ENCODE measurements around the gene NUBP1.

DNA sequence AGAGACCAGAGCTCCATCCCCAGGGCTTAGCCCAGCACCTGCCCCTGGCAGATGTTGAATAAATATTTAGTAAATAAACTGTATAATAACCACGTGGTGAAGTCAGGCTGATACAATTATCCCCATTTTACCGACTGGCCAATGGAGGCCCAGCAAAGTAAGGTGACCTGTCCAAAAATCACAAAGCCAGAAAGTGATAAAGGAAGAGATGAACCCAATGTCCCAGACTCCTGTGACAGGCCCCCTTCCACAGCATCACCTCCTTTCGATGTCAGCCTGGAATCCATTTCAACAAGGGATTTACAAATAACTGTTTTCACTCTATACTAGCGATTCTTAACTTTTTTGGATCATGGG, 69.4 kb downstream of the NUBP1 start:
- TF ChIP-seq, protein P1, sequence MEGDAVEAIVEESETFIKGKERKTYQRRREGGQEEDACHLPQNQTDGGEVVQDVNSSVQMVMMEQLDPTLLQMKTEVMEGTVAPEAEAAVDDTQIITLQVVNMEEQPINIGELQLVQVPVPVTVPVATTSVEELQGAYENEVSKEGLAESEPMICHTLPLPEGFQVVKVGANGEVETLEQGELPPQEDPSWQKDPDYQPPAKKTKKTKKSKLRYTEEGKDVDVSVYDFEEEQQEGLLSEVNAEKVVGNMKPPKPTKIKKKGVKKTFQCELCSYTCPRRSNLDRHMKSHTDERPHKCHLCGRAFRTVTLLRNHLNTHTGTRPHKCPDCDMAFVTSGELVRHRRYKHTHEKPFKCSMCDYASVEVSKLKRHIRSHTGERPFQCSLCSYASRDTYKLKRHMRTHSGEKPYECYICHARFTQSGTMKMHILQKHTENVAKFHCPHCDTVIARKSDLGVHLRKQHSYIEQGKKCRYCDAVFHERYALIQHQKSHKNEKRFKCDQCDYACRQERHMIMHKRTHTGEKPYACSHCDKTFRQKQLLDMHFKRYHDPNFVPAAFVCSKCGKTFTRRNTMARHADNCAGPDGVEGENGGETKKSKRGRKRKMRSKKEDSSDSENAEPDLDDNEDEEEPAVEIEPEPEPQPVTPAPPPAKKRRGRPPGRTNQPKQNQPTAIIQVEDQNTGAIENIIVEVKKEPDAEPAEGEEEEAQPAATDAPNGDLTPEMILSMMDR (IDR thresholded peaks at IDR 0.05; ENCODE audit: low read depth, low read length) = no peak
- TF ChIP-seq EZH2phosphoT487 (IDR thresholded peaks at IDR 0.05; ENCODE audit: low read depth) = no peak
